Liver (tissue), 3 donors: Measurements from ENCODE around the gene CDK10.

Experiments used
- HNF4G ChIP-seq: IDR thresholded peaks from 2 replicates; pipeline ENCODE4 v1.6.1; 2016; ENCODE audit warnings: antibody characterized with exemption
- TF ChIP-seq, protein P1 (sequence below): fragments of 150-350 bp; IDR thresholded peaks from 2 replicates; pipeline ENCODE4 v1.5.1; 2017; ENCODE audit warnings: improper control_type of control experiment, low read depth, low read length; ENCODE audit not compliant: missing input control
- donor health status: healthy.
- donor health status: healthy.

DNA sequence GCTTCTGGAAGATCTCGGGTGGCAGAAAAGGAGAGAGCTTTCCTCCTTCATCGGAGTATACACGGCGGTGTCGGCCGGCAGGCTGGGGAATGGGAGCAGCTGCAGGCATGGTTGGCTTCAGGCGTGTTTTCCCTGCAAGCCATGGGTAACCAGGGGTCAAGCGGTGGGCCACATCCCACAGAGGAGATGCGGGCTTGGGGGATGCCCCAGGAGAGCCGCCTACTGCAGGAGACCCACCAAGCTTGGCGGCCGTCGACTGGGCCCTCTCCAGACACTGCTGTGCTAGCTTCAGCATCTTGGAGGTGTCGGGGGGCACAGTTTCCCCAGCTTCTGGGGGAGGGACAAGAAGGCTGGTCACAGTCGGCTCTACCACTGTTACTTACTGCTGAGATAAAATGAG, 30.0 kb downstream of the CDK10 start:
- TF ChIP-seq, protein P1, sequence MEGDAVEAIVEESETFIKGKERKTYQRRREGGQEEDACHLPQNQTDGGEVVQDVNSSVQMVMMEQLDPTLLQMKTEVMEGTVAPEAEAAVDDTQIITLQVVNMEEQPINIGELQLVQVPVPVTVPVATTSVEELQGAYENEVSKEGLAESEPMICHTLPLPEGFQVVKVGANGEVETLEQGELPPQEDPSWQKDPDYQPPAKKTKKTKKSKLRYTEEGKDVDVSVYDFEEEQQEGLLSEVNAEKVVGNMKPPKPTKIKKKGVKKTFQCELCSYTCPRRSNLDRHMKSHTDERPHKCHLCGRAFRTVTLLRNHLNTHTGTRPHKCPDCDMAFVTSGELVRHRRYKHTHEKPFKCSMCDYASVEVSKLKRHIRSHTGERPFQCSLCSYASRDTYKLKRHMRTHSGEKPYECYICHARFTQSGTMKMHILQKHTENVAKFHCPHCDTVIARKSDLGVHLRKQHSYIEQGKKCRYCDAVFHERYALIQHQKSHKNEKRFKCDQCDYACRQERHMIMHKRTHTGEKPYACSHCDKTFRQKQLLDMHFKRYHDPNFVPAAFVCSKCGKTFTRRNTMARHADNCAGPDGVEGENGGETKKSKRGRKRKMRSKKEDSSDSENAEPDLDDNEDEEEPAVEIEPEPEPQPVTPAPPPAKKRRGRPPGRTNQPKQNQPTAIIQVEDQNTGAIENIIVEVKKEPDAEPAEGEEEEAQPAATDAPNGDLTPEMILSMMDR = no peak
- no peak for TF ChIP-seq HNF4G
